Measurements from ENCODE around the gene SPATC1L. TPM values are rescaled to one million over a fixed set of nuclear protein-coding genes. Genes with fewer than 3 reads are reported as not detected.

Gene SPATC1L
- total and polyA plus RNA-seq, 2 of the 8 experiments (the other 6 are each of a cell fraction or from before 2014, with no cell fraction given), result 24.9 to 50.0 TPM

DNA sequence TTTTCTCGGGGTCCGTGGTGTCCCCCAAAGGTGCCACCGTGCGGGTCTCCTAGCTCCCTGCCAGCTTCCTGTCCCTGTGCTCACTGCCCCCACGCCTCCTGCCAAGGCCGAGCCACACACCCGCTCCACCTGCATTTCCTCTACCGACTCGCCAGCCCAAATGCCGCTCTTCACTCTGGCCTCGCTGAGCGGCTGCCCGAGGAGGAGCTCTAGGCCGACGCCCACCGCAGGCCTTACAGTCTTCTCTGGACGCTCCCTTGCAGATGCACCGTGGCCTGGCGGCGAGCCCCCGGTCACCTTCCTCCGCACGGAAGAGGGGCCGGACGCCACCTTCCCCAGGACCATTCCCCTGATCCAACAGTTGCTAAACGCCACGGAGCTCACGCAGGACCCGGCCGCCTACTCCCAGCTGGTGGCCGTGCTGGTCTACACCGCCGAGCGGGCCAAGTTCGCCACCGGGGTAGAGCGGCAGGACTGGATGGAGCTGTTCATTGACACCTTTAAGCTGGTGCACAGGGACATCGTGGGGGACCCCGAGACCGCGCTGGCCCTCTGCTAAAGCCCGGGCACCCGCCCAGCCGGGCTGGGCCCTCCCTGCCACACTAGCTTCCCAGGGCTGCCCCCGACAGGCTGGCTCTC is 55.2 kb downstream of the SPATC1L start (continued):
- TF ChIP-seq RFX5 (IDR thresholded peaks at IDR 0.05; ENCODE audit: borderline replicate concordance, low read depth, low read length), result no peak
